Measurements from ENCODE around the gene IFITM10. TPM values are rescaled to one million over a fixed set of nuclear protein-coding genes. Genes with fewer than 3 reads are reported as not detected.
A peak's percentile ranks its signal among the peaks of the same experiment; 100 is the strongest.

The IFITM10 gene
- total RNA-seq, 4 donors from 2014 or later, result 0.79 to 2.3 (median 1.6) TPM

GRCh38 chr11:1776944-1777715, 26.7 kb upstream of the IFITM10 start:
- no peak for TF ChIP-seq CTCF (IDR thresholded peaks at IDR 0.05)
- DNase-seq (ENCODE audit: low spot score), result no peak
- no peak for ATAC-seq (ENCODE audit: low FRiP score)

DNA sequence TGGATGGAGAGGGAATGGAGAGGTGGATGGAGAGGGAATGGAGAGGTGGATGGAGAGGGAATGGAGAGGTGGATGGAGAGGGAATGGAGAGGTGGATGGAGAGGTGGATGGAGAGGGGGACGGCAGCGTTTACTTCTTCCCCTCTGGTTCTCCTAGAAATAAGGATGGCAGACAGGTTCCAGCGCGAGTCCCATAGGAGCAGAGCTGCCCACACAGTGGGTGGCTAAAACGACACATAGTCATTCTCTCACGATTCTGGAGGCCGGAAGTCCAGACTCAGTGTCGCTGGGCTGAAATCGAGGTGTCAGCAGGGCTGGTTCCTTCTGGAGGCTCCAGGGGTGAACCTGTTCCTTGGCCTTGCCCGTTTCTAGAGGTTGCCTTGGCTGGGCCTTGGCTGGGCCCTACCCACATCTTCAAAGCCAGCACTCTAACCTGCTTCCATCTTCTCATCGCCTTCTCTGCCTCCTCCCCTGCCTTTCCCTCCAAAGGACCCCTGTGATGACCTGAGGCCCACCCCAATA, 26.0 kb upstream of the IFITM10 start:
- TF ChIP-seq CTCF (IDR thresholded peaks at IDR 0.05), result no peak
- ATAC-seq (ENCODE audit: low FRiP score), result no peak
- DNase-seq (ENCODE audit: low spot score), result no peak

DNA sequence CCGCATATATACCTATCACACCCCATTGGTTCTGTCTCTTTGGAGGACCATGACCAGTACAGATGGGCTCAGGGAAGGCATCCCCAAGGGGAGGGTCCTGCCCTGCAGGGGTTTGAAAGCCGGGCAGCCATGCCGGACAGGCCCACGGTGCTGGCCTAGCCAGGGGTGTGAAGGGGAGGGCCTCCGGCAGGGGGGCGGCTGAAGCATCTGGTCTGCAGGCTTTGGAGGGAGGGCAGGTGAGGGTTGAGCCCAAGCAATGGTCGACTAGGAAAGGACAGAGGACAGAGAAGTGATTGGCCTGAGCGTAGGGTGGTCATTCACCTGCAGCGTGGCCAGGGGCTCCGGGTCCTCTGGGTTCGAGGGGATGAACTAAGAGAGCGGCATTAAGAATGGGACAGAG, 24.5 kb upstream of the IFITM10 start:
- no peak for TF ChIP-seq CTCF (IDR thresholded peaks at IDR 0.05)
- DNase-seq (ENCODE audit: low spot score) (no peak), ATAC-seq (ENCODE audit: low FRiP score) (no peak)

DNA sequence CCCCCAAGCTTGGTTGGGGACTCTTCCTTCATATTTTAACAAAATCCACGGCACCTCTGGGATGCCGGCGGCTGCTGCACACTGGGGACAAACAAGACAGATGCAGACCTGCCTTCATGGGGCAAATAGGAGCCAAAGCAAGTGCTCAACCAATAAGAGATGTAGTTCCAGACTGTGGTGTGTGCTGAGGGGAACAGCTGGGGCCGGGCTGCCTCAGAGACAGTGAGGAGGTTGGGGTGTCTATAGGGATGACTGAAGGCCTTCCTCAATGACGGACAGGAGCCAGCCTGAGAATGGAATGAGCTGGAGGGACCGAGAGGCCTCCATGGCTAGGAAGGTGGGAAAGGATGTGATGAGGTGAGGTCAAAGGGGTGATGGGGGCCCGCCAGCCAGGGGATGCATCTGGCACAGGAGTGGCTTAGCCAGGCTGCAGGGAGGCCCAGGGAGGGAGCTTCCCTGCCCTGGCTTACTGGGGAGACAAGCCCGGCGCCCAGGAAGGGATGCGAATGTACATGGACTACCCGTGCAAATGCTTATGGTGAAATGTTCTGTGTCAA, 23.7 kb upstream of the IFITM10 start:
- TF ChIP-seq CTCF (IDR thresholded peaks at IDR 0.05), result no peak
- ATAC-seq (ENCODE audit: low FRiP score) (no peak), DNase-seq (ENCODE audit: low spot score) (no peak)

- ATAC-seq (ENCODE audit: low FRiP score) (no peak), DNase-seq (ENCODE audit: low spot score) (no peak)
- no peak for TF ChIP-seq CTCF (IDR thresholded peaks at IDR 0.05)
Observed at GRCh38 chr11:1773131-1773993, 23.0 kb upstream of the IFITM10 start.

DNA sequence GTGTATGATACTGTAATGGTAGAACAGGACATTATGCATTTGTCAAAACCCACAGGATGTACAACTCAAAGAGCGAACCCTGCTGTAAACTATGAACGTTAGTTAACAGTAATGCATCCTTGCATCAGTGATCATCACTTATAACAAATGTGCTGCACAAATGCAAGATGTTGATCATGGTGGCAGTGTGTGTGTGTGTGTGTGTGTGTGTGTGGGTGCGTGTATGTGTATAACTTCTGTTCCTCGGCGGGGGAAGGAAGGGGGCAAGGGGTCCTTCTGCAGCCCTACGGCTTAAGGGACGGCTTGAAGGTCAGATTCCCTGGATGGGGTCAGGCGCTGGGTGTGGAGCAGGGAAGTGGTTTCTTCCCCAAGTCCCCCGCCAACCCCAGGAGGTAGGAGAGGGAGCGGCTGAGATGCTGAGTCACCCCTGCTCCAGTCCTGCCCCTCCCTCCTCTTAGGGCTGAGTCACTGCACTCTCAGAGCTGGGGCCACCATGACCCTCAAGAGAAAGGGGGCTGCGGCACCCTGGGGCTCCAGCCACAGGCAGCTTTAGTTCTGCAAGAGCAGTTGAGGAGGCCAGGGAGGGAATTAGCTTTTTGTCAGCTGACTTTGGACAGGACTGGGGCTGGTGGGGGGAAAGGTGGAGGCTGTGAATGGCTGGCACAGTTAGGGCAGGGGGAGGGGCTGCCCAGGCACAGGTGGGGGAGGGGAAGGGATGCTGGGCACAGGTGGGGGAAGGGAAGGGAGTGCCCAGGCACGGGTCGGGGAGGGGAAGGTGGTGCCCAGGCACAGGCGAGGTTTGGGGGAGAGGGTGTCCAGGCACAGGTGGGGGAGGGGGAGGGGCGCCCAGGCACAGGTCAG, 22.1 kb upstream of the IFITM10 start:
- ATAC-seq (ENCODE audit: low FRiP score) (peak; percentile 92), DNase-seq (ENCODE audit: low spot score) (no peak)
- TF ChIP-seq CTCF (IDR thresholded peaks at IDR 0.05), result no peak
